Stimulated activated naive CD4-positive, alpha-beta T cell treated with Interleukin-2 at 50 U/mL for 16 hours (primary cell): ENCODE data around the gene SAP30L.
A peak's percentile ranks its signal among the peaks of the same experiment; 100 is the strongest.

Source experiments
- DNase-seq: peaks from one replicate; lab custom pipeline; 2025; lab: John Stamatoyannopoulos, UW

Gene SAP30L

DNA sequence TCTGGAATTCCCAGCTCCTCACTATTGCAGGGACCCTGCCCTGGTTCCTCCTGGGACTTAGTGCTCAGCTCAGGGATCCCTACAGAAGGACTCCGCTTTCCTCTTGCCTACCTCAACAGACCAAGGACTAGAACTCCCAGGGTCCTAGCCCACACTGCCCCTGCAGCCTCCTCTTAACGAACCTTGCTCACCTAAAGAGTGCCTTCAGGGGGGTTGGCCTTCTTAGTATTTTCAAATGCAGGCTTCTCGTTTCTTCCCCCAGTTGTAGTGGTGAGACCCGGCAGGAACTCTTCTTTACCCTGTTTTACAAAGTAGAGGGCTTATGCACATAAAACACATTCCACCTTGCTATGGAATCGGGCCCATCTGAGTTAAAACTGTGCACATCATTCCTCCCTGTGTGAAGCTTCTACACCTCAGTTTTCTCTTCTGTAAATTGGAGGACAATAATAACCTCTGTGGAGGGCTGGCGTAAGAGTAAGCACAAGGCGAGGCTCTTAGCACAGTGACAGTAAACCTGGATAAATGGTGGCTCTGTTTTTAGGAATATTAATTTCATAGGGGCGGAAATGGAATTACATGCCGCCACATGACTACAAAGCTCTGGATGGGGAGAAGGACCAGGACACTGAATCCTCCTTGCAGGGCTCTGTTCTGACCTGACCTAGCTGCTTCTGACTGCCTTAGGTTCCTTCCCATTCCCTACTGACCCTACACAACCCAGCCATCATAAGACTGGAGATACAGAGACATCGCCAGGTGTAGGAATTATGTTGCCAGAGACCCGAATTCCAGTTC, 36.0 kb downstream of the SAP30L start:
- no peak for DNase-seq

DNA sequence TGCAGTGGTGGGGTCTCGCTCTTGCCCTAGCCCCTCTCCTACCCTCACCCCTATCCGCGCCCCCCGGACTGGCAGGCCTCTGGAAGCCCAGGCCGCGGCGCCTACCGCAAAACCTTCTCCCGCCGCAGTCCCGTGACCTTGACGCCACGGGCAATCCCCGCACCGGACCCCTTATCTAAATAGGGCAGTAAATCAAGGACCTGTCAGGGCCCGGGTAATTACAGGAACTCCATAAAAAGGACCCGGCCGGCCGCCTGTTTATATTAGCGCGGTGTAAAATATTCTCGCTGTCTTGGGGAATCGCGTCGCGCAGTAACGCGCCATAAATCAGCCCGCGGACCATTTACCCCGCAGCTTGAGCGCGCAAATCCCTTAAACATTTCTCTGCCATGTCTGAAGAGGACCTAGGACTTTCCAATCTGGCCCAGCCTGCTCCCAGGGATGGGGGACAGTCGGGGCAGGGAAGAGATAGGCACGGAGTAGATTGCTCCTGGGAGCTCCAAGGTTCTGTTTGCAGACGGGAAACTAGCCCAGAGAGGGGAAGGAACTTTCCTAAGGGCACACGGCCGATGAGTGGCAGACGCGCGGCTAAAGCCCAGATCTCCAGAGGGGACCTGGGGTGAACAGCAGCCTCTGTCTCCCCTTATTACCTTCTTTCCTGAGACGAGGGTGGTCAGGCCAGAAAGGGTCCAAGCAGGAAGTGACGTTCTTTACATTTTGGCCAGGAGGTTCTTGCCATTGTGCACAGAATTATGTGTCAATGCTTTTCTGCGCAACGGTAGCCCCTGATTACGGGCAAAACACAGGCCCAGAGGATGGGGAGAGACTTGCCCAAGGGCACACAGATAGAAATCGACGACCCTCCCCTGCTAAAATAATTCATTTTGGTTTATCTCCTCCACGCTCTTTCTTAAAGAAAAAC, 37.0 kb downstream of the SAP30L start:
- no peak for DNase-seq

DNA sequence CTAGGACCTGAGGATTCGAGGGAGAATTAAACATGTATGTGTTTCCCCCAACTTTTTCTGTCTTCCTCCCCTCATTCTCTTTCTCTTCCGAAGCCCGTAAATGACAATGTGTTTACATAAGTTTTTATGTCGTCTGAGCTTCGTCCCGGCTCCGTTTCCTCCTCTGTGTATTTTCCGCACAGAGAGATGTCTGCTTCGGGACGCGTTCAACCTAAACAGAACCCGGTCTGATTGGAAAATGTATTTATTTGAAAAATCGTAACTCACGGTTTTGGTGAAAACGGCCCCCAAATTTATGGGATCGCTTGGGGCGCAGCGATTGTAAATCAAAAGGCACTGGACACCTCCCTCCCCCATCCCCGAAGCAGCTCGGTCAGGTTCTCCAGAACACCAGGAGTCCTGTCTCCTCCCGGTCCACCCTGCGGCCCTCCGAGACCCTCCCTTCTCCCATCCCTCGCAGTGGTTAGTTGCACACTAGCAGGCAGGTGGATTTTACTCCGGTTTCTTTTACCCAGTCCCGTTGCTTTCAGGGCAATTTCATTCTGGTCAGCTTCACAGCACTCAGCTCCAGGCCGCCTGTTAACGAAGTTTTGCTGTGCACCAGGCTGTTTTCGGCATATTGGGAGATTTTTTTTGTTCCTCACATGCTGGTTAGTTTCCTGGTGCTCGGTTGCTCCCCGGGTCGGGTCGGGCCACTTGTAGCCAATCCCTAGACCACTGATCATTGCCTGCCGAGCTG, 38.0 kb downstream of the SAP30L start:
- no peak for DNase-seq

- DNase-seq, result no peak
These were observed 38.7 kb downstream of the SAP30L start for GRCh38 chr5:154484393-154485095.

- DNase-seq, result no peak
These were observed 39.3 kb downstream of the SAP30L start for GRCh38 chr5:154485096-154485491.

- no peak for DNase-seq
These were observed 40.1 kb downstream of the SAP30L start for GRCh38 chr5:154485850-154486426.

GRCh38 chr5:154486427-154486866, 40.6 kb downstream of the SAP30L start:
- no peak for DNase-seq

DNA sequence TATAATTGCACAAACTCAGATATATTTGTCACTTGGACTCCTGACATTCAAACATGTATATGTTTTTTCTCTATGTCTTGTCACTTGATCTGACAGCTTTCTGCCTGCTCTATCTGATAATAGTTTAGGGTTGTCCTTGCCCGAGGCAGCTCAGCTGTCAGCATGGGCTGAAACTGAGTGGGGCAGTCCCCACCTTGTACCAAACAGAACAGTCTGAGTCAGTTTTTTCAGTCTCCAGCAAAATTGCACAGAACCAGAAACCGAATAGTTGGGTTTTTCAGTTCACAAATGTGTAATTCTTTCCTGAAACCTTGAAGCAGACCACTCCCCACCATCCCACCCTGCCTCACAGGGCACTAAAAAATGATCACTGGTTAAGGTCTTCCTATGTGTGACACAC, 41.7 kb downstream of the SAP30L start:
- peak; percentile 41 for DNase-seq

DNA sequence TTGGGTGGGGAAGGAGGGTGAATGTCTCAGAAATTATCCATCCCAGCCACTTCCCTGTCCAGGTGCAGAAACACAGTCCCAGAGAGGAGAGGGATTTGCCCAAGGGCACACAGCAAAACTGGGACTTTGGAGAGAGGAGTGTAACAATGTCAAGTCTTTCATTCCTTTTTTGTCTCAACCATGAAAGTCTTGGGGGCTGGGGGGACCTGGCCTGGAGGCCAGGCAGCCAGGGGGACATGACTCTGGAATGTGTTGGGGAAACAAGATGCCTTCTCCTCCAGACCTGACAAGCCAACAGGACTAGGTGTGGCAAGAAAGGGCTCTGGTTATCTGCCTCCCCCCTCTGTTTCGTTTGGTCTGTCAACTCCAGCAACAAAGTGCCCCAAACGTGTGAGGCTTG, 46.1 kb downstream of the SAP30L start:
- DNase-seq, result no peak

DNA sequence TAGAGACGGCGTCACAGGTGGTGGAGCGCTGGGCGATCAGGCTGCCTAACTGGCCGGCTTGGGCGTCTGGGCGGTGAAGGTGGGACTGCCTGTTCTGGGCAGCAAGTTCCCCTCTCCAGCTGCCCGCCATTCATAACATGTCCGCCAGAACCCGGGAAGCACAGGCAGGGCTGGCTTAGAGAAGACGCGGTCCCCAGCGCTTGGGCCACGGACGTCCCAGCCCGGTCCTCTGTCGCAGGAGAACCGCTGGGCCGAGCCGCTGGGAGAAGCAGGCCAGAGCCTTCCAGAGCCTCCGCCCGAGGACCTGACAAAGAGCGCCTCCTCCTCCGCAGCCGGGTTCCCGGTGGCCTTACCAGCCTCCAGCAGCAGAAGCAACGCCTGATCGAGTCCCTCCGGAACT, 47.5 kb downstream of the SAP30L start:
- DNase-seq, result no peak

- DNase-seq, result no peak
These were observed 48.2 kb downstream of the SAP30L start for GRCh38 chr5:154494036-154494435.

- DNase-seq, result no peak
These were observed 52.8 kb downstream of the SAP30L start for GRCh38 chr5:154498591-154498990.

- no peak for DNase-seq
These were observed 53.2 kb downstream of the SAP30L start for GRCh38 chr5:154498994-154499393.

GRCh38 chr5:154501566-154501965, 55.8 kb downstream of the SAP30L start:
- no peak for DNase-seq

GRCh38 chr5:154502180-154502579, 56.4 kb downstream of the SAP30L start:
- DNase-seq, result no peak

GRCh38 chr5:154503698-154504039, 57.9 kb downstream of the SAP30L start:
- DNase-seq, result no peak

GRCh38 chr5:154505567-154505966, 59.8 kb downstream of the SAP30L start:
- no peak for DNase-seq

- no peak for DNase-seq
These were observed 60.4 kb downstream of the SAP30L start for GRCh38 chr5:154506049-154506715.

- no peak for DNase-seq
These were observed 60.9 kb downstream of the SAP30L start for GRCh38 chr5:154506716-154507080.

- no peak for DNase-seq
These were observed 62.3 kb downstream of the SAP30L start for GRCh38 chr5:154508114-154508513.
